Motor neuron (in vitro differentiated cells): ENCODE results near the gene SMIM20. TPM values are rescaled to one million over a fixed set of nuclear protein-coding genes. Genes with fewer than 3 reads are reported as not detected.

Experiments
- ATAC-seq, 8 experiments: fragments of 200-7000 bp; cut with Tn5 transposase; replicated peaks in 6 of 8; 2 replicates each; pipeline ENCODE4 v1.8.0; 2021; ENCODE audit warnings: mild to moderate bottlenecking in 8 of 8, moderate library complexity in 8 of 8
- H3K27ac ChIP-seq, 2 donors: fragments of 250-450 bp; sonication (Bioruptor Pico); 2 replicates each; pipeline ENCODE4 v1.9.0; 2021; ENCODE audit warnings: antibody characterized with exemption in 2 of 2, mild to moderate bottlenecking in 2 of 2, moderate library complexity in 1 of 2
- H3K4me1 ChIP-seq, 2 donors: fragments of 250-450 bp; sonication (Bioruptor Pico); replicated peaks in 1 of 2; 2 replicates each; pipeline ENCODE4 v1.6.1; 2021; ENCODE audit warnings: antibody characterized with exemption in 2 of 2, mild to moderate bottlenecking in 2 of 2, moderate library complexity in 1 of 2
- H3K4me3 ChIP-seq, 5 donors: fragments of 250-450 bp; sonication (Bioruptor Pico); 2 replicates each; pipeline ENCODE4 v1.9.0; 2021; ENCODE audit warnings: antibody characterized with exemption in 5 of 5, mild to moderate bottlenecking in 5 of 5, moderate library complexity in 4 of 5
- WGBS, 10 experiments: fragments of 450-650 bp; shearing (Covaris generic); methylation state at CpG; one replicate each; pipeline ENCODE4 v1.0.0; 2022; 5-methylcytosine and 5-hydroxymethylcytosine counted together
- in situ Hi-C, 9 experiments: fragments of 400-800 bp; cut with MboI; loops; one replicate each; pipeline ENCODE4 v1.15.0; 2021; ENCODE audit warnings: low sequenced_read_pairs in 9 of 9, low pct_unique_long_range_greater_than_20kb in 2 of 9; ENCODE audit not compliant: unreplicated experiment in 9 of 9
- total RNA-seq, 8 experiments: library from RNA; unstranded; fragments of 300-600 nt; gene quantifications; 2 replicates each; pipeline versions ENCODE4 v1.2.3 to v1.2.4, GENCODE V29; 2022

SMIM20 gene
- total RNA-seq, 8 experiments from 2014 or later = 26.8 to 62.5 (median 34.5) TPM

GRCh38 chr4:25977397-25978170 lies 63.6 kb downstream of the SMIM20 start:
- Histone ChIP-seq H3K4me3 (no peak overlapping the region), H3K4me1 (peaks cover 18 to 21% of the 10 kb centered on the region in 2 donors), H3K27ac (peak overlapping the region in 1 of 2 donors; percentile 43)
- WGBS, 10 experiments = 48 to 100% (median 80%) methylated on average over 1 to 12 of the region's 12 CpGs; no CpG with 5 or more reads in 1 of the 10 experiments
- in situ Hi-C loops = no loop called here
- ATAC-seq = no peak

- WGBS, 10 experiments = 34 to 100% (median 68%) methylated on average over 1 to 8 of the region's 8 CpGs; no CpG with 5 or more reads in 3 of the 10 experiments
- in situ Hi-C loops = no loop called here
- Histone ChIP-seq H3K27ac (peak overlapping the region in 1 of 2 donors; percentile 43), H3K4me1 (peaks cover 18 to 21% of the 10 kb centered on the region in 2 donors), H3K4me3 (no peak overlapping the region)
- peak in 1 of 8 experiments; percentile 31 for ATAC-seq
Measured at GRCh38 chr4:25978327-25978726, 64.3 kb downstream of the SMIM20 start.

Other genes starting within 250 kb of the SMIM20 start
- gene SEL1L3, start 51.2 kb upstream of the SMIM20 start, total RNA-seq = 10 to 100 TPM in 2 of 8 experiments, 1 to 10 TPM in 6; 1.5 to 45.1 (median 3.2) TPM